LNCAP (cell line): ENCODE results near the gene PCDH15.

Source experiments
- TF ChIP-seq, protein P1 (sequence below): fragments of 450-650 bp; IDR thresholded peaks from 2 replicates; pipeline ENCODE4 v1.5.1; 2017; ENCODE audit warnings: mild to moderate bottlenecking

The PCDH15 gene

DNA sequence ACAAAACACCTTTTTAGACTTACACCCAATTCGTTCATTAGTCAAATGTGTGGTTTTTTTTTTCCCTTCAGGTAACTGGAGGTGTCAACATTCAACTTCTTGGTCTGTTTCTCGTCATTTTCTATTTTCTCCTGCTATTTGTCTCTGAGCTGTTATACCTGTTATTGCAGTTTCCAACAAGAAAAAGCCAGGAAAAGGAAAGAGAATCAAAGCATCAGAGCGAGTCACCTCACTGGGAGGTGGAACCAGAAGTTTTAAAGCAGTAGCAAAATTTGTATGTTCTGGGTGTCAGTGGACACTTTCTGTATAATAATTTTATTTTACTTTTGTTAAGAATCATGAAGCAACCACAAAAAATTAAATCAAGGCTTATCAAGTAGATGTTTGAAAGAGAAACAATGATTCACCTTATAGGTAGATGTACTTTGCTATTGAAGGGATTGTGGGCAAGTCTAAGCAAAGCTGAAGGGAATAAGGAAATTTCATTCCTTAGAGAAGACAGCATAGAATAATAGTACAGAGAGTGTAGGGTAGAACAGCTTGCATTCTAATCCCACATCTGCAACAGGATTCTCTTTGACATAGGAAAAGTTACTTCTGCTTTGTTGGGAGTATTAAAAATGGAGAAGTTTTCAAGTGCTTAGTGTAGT, 675.8 kb downstream of the PCDH15 start:
- TF ChIP-seq, protein P1, sequence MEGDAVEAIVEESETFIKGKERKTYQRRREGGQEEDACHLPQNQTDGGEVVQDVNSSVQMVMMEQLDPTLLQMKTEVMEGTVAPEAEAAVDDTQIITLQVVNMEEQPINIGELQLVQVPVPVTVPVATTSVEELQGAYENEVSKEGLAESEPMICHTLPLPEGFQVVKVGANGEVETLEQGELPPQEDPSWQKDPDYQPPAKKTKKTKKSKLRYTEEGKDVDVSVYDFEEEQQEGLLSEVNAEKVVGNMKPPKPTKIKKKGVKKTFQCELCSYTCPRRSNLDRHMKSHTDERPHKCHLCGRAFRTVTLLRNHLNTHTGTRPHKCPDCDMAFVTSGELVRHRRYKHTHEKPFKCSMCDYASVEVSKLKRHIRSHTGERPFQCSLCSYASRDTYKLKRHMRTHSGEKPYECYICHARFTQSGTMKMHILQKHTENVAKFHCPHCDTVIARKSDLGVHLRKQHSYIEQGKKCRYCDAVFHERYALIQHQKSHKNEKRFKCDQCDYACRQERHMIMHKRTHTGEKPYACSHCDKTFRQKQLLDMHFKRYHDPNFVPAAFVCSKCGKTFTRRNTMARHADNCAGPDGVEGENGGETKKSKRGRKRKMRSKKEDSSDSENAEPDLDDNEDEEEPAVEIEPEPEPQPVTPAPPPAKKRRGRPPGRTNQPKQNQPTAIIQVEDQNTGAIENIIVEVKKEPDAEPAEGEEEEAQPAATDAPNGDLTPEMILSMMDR, result no peak

DNA sequence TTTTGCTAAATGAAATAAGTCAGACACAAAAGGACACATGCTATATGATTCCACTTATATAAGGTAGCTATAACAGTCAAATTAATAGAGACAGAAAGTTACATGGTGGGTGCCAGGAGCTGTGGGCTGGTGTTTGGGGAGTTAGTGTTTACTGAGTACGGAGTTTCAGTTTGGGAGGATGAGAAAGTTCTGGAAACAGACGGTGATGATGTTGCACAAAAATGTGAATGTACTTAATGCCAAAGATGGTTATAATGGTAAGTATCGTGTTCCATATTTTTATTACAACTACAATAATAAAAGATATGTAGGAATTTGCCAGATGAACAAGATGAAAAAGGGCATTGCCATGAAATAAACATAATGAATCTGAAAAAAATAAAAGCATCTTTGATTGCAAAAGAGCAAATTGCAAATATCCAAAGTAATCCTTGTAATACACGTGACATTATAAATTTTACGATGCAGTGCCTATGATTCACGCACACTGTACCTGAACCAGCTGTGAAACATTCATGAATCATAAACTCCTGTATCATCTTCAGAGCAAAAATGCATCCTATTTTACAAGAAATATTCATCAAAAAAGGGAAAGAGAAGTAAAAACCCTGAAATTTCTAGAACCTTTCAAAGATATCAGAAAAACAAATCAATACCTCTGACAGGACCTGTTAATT, 676.7 kb downstream of the PCDH15 start:
- TF ChIP-seq, protein P1, result no peak

DNA sequence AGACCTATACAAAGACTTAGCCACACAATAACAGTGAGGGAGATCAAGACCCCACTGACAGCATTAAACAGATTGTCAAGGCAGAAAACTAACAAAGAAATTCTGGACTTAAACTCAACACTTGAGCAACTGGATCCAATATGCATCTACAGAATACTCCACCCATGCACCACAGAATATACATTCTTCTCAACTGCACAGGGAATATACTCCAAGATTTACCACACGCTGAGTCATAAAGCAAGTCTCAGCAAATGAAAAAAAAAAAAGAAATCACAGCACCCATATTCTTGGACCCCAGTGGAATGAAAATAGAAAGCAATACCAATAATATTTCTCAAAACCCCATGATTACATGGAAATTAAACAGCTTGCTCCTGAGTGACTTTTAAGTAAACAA, 680.2 kb downstream of the PCDH15 start:
- TF ChIP-seq, protein P1, result no peak

DNA sequence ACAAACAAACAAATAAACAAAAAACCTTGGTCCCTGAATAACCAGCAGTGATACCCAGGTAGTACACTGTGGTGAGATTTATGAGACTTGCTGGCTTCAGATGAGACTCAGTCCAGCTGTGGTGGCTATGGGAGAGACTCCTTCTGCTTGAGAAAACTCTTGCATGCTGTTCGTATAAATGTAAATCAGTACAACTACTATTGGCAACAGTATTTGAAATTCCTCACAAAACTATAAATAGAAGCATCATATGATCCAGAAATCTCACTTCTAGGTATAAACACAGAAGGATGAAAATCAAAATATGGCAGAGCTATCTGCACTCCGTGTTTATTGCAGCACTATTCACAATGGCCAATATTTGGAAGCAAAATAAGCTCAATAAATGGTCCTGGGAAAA, 692.1 kb downstream of the PCDH15 start:
- TF ChIP-seq, protein P1, result no peak

DNA sequence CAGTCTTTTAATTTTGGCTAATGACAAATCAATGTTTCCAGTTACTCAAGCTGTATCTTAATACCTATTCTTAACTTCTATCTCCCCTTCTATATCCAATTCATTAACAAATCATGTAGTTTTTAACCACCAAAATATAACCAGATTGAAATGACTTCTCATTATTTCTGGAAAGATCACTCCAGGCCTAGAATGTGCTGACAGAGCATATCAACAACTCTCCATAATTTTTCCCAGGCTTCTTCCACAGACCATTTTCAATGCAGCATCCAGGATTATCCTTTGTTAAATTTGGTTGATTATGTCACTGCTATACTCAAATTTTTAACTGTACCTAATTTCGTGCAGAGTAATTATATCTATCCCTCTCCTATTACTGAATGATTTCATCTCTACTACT, 704.1 kb downstream of the PCDH15 start:
- TF ChIP-seq, protein P1, result no peak

DNA sequence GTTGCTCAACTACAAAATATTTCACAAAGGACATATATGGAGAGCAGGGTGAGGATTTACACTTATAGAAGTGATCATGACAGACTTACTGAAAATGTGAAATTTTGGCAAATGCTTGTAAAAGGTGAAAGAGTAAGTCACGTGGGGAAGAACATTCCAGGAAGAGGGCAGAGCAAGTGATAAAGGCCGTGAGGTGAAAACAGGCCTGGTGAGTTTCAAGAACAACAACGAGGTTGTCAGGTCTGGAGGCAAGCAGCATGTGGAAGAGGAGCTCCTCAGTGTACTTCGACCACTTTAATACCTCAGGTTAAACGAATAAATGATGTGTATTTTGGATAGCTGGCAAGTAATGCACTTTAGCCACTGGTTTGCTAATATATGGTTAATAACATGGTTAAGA, 706.7 kb downstream of the PCDH15 start:
- TF ChIP-seq, protein P1, result no peak

DNA sequence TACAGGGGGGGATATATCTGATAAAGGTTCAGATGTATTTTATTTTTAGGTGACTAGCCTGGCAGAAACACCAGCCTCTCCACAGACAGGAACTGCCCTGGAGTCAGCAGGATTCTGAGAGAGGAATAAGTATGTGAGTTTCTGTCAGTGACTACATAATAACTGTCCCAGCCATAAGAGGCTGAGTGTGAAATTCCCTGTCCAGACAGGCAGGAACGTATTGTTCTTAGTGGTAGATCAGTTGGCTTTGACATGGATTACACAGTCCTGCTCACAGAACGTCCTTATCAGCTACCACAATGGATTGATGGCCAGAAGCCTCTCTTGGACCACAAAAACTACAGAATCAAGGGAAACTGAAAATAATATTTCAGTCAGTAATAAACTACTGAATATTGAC, 709.8 kb downstream of the PCDH15 start:
- TF ChIP-seq, protein P1, result no peak

DNA sequence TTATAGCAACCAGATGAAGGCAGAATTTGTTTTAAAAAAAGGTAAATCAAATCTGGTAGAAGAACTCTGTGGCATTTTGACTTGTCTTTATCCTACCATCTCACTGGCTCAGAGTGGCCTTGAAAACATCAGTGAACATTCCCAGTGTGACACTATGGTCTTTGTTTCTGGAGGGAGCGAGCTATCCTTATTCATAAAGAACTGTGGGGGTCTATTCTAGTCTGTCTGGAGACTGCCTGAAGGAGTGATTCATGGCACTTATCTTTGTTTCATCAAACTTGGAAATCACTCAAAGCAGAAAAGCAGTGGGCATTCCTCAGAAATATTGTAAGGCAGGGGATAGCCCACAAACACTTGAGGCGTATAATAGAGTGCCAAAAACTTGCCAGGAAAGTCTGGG, 719.1 kb downstream of the PCDH15 start:
- TF ChIP-seq, protein P1, result no peak
